ENCODE data around the gene ZNF674. TPM values are rescaled to one million over a fixed set of nuclear protein-coding genes. Genes with fewer than 3 reads are reported as not detected.
A peak's percentile ranks its signal among the peaks of the same experiment; 100 is the strongest.
"Not testable (repeated sequence)": the region's sequence is repeated elsewhere in the genome, so short reads cannot be mapped to it uniquely, and the experiment has no call there.

Gene ZNF674
- total and polyA plus RNA-seq, 4 donors: 1.2 to 11.3 (median 2.9) TPM

GRCh38 chrX:46551494-46552128 lies 6.4 kb upstream of the ZNF674 start:
- H3K4me3 ChIP-seq: no peak overlapping the region
- H3K27ac ChIP-seq (ENCODE audit: low read depth in 1 of 2, low read length in 1 of 2): no peak overlapping the region
- WGBS, 2 donors: 75 to 79% methylated on average over 8 of the region's 8 CpGs
- no peak for ATAC-seq (ENCODE audit: insufficient read depth, low FRiP score)
- DNase-seq: peak in 1 of 3 donors; percentile 2
- peaks cover 0 to 2% (median 0%) of the 10 kb centered on the region in 3 donors for H3K27me3 ChIP-seq (ENCODE audit: control insufficient read depth in 3 of 3, insufficient read depth in 3 of 3, low read length in 2 of 3)
- H3K9me3 ChIP-seq (ENCODE audit: control insufficient read depth in 4 of 4, insufficient read depth in 3 of 4, low read length in 3 of 4): no peaks in the 10 kb centered on the region
- peaks cover 0 to 2% (median 0%) of the 10 kb centered on the region in 4 donors for H3K36me3 ChIP-seq (ENCODE audit: control insufficient read depth in 4 of 4, insufficient read depth in 4 of 4, low read length in 4 of 4)
- TF ChIP-seq, protein P1, sequence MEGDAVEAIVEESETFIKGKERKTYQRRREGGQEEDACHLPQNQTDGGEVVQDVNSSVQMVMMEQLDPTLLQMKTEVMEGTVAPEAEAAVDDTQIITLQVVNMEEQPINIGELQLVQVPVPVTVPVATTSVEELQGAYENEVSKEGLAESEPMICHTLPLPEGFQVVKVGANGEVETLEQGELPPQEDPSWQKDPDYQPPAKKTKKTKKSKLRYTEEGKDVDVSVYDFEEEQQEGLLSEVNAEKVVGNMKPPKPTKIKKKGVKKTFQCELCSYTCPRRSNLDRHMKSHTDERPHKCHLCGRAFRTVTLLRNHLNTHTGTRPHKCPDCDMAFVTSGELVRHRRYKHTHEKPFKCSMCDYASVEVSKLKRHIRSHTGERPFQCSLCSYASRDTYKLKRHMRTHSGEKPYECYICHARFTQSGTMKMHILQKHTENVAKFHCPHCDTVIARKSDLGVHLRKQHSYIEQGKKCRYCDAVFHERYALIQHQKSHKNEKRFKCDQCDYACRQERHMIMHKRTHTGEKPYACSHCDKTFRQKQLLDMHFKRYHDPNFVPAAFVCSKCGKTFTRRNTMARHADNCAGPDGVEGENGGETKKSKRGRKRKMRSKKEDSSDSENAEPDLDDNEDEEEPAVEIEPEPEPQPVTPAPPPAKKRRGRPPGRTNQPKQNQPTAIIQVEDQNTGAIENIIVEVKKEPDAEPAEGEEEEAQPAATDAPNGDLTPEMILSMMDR (IDR thresholded peaks at IDR 0.05; ENCODE audit: control extremely low read depth, extremely low read depth): no peak
- peaks cover 0 to 8% (median 1%) of the 10 kb centered on the region in 5 donors for H3K4me1 ChIP-seq (ENCODE audit: control insufficient read depth in 5 of 5, insufficient read depth in 5 of 5, low read length in 5 of 5)
- H3K9ac ChIP-seq (ENCODE audit: insufficient read depth in 1 of 2, low read length in 2 of 2): no peak overlapping the region

DNA sequence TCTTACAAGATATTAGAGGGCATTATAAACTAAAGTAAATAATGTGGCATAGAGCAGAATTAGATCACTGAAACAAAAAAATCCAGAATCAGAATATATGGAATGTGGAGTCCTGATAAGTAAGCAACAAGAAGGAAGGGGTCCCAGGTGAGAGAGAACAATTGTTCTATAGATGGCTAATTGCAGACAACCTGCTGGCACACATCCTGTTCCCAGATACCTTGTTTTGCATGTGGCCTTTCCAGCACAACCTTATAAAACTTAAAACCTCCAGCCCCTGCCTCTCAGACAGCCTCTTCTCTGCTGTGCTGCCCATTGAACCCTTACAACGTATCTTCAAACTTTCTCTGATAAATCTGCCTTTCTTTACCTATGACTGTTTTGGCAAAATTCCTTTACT lies 4.7 kb upstream of the ZNF674 start:
- peaks cover 0 to 2% (median 0%) of the 10 kb centered on the region in 3 donors for H3K27me3 ChIP-seq (ENCODE audit: control insufficient read depth in 3 of 3, insufficient read depth in 3 of 3, low read length in 2 of 3)
- DNase-seq (no peak), ATAC-seq (ENCODE audit: insufficient read depth, low FRiP score) (no peak)
- H3K36me3 ChIP-seq (ENCODE audit: control insufficient read depth in 4 of 4, insufficient read depth in 4 of 4, low read length in 4 of 4): peaks cover 0 to 2% (median 0%) of the 10 kb centered on the region in 4 donors
- TF ChIP-seq, protein P1 (IDR thresholded peaks at IDR 0.05; ENCODE audit: control extremely low read depth, extremely low read depth): no peak
- no peak overlapping the region for H3K27ac ChIP-seq (ENCODE audit: low read depth in 1 of 2, low read length in 1 of 2)
- peaks cover 0 to 9% (median 3%) of the 10 kb centered on the region in 5 donors for H3K4me1 ChIP-seq (ENCODE audit: control insufficient read depth in 5 of 5, insufficient read depth in 5 of 5, low read length in 5 of 5)
- no peaks in the 10 kb centered on the region for H3K9me3 ChIP-seq (ENCODE audit: control insufficient read depth in 4 of 4, insufficient read depth in 3 of 4, low read length in 3 of 4)
- H3K4me3 ChIP-seq: no peak overlapping the region
- H3K9ac ChIP-seq (ENCODE audit: insufficient read depth in 1 of 2, low read length in 2 of 2): no peak overlapping the region
- WGBS, 2 donors: 70 to 100% methylated on average over 1 of the region's 1 CpG

DNA sequence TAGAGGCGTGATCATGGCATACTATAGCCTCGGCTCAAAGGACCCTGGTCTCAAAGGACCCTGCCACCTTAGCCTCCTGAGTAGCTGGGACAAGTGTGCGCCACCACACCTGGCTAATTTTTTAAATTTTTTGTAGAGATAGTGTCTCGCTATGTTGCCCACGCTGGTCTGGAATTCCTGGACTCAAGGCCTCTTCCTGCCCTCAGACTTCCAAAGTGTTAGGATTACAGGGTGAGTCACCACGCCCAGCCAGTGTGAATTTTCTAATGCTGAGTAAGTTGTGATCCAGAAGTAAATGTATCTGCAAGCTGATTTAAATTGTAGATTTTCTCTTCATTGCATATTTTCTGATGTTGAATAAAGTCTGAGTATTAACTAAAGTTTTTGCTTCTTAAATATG lies 2.6 kb upstream of the ZNF674 start:
- peaks cover 0 to 9% (median 5%) of the 10 kb centered on the region in 5 donors for H3K4me1 ChIP-seq (ENCODE audit: control insufficient read depth in 5 of 5, insufficient read depth in 5 of 5, low read length in 5 of 5)
- DNase-seq (no peak), ATAC-seq (ENCODE audit: insufficient read depth, low FRiP score) (no peak)
- no peak overlapping the region for H3K9ac ChIP-seq (ENCODE audit: insufficient read depth in 1 of 2, low read length in 2 of 2)
- no peak overlapping the region for H3K4me3 ChIP-seq
- no peak overlapping the region for H3K27ac ChIP-seq (ENCODE audit: low read depth in 1 of 2, low read length in 1 of 2)
- peaks cover 0 to 2% (median 0%) of the 10 kb centered on the region in 3 donors for H3K27me3 ChIP-seq (ENCODE audit: control insufficient read depth in 3 of 3, insufficient read depth in 3 of 3, low read length in 2 of 3)
- H3K9me3 ChIP-seq (ENCODE audit: control insufficient read depth in 4 of 4, insufficient read depth in 3 of 4, low read length in 3 of 4): no peaks in the 10 kb centered on the region
- WGBS, 2 donors: 76 to 96% methylated on average over 6 of the region's 6 CpGs
- H3K36me3 ChIP-seq (ENCODE audit: control insufficient read depth in 4 of 4, insufficient read depth in 4 of 4, low read length in 4 of 4): peaks cover 0 to 2% (median 0%) of the 10 kb centered on the region in 4 donors
- TF ChIP-seq, protein P1 (IDR thresholded peaks at IDR 0.05; ENCODE audit: control extremely low read depth, extremely low read depth): no peak

DNA sequence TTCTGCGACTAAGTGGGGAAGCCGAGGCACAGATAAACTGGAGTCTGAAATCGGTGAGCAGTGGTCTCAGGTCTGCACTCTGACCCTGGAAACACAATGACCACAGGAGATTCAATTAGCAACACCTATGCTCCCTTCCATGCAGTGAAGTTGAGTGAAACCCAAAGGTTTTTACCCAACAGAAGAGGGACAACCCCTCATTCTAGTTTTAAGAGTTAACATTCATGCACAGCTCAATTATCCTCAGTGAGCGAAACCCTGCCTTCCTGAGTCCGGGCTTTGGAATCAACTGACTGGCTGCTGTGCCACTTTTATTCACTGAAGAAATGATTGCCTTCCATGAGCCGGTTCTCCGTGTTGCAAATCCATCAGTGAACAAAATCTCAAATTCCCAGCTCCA lies 694 bp downstream of the ZNF674 start:
- H3K27ac ChIP-seq (ENCODE audit: low read depth in 1 of 2, low read length in 1 of 2): peak overlapping the region in 1 of 2 donors; percentile 87
- not testable (repeated sequence) for H3K9me3 ChIP-seq (ENCODE audit: control insufficient read depth in 4 of 4, insufficient read depth in 3 of 4, low read length in 3 of 4); H3K36me3 ChIP-seq (ENCODE audit: control insufficient read depth in 4 of 4, insufficient read depth in 4 of 4, low read length in 4 of 4); DNase-seq; H3K4me1 ChIP-seq (ENCODE audit: control insufficient read depth in 5 of 5, insufficient read depth in 5 of 5, low read length in 5 of 5); H3K27me3 ChIP-seq (ENCODE audit: control insufficient read depth in 3 of 3, insufficient read depth in 3 of 3, low read length in 2 of 3); H3K4me3 ChIP-seq; ATAC-seq (ENCODE audit: insufficient read depth, low FRiP score)
- WGBS, 2 donors: 56 to 59% methylated on average over 7 of the region's 7 CpGs
- H3K9ac ChIP-seq (ENCODE audit: insufficient read depth in 1 of 2, low read length in 2 of 2): peak overlapping the region; percentile 79 to 93

All from lung (tissue), 12 donors.